ENCODE data around the gene EXOC4. TPM values are rescaled to one million over a fixed set of nuclear protein-coding genes. Genes with fewer than 3 reads are reported as not detected.

EXOC4 gene
- total and polyA plus RNA-seq, 2 of the 8 experiments (the other 6 are each of a cell fraction or from before 2014, with no cell fraction given), result 27.0 to 67.3 TPM

DNA sequence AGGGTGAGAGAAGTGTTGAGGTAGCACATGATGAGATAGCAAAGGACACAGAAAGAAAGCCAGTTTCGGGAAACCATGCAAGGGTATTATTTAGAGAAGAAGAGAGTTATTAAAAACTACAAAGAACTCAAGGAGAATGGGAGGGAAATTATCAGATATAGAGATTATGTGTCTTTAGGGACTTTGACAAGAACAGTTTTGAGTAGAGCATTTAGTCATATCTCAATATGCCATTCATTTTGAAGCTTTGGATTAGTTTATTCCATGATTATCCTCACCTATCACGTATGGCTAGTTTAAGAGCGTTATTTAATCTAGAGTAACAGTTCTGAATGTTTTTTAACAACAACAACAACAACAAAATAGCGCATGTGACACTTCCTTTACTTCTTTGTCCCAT, 409.4 kb downstream of the EXOC4 start (continued):
- TF ChIP-seq SIRT6 (IDR thresholded peaks at IDR 0.05; ENCODE audit: low read length) (no peak), KDM4A (IDR thresholded peaks at IDR 0.05; ENCODE audit: low read depth, low read length, severe bottlenecking) (no peak), CHD1 (IDR thresholded peaks at IDR 0.05; ENCODE audit: low read depth, low read length) (no peak)
